ENCODE measurements around the gene FAAP100.
"Not testable (repeated sequence)": the region's sequence is repeated elsewhere in the genome, so short reads cannot be mapped to it uniquely, and the experiment has no call there.

FAAP100 gene

DNA sequence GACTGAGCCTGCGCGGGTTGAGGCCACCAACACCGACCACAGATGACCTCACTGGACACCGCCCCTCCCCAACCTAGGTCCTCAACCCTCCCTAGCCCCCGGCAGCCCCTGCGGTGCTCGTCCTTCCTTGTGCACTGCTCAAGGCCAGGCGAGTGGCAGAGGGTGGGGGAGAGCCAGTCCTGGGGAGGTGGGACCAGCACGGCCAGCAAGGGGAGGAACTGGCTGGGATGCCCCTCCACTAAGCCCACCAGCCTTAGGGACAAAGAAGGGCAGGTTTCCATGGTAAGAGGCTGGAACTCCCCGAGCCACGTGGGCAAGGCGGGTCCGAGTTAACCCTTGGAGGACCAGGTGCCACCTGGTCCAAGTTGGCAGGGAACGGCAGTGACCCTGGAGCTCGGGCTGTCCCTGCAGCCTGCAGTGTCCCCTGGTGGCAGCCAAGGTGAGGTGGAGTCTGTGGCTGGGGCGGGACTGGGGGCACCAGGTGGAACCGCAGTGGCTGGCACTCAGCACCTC is 14.8 kb downstream of the FAAP100 start:
- DNase-seq = no peak

DNA sequence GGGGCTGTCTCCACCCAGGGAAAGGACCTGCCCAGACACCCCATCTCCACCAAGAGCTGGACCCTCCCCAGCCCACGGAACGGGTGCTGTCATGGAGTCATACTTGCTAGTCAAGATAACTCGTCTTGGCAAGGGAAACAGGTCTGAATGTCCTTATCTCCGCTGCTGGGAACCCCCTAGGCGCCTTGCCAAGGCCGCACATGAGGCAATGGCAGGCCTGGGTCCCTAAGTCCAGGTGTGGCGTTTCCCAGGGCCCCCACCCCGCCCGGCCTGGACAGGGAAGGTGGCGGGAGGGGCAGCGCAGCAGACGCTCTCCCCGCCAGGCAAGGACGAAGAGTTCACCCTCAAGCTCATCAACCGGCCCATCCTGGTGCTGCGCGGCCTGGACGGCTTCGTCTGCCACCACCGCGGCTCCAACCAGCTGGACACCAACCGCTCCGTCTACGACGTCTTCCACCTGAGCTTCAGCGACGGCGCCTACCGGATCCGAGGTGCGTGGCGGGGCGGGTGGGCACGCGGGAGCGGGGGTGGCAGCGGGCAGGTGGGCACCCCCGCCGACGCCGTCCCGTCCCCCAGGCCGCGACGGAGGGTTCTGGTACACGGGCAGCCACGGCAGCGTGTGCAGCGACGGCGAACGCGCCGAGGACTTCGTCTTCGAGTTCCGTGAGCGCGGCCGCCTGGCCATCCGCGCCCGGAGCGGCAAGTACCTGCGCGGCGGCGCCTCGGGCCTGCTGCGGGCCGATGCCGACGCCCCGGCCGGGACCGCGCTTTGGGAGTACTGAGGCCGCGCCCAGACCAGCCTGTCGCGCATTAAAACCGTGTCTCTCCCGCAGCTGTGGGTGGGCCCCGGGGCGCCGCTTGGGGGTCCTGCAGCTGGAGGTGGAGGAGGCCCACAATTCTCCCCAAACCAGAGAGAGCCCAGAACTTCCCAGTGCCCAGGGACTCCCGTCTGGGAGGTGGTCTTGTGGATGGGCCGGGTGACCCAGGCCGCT is 15.6 kb downstream of the FAAP100 start:
- DNase-seq = no peak

DNA sequence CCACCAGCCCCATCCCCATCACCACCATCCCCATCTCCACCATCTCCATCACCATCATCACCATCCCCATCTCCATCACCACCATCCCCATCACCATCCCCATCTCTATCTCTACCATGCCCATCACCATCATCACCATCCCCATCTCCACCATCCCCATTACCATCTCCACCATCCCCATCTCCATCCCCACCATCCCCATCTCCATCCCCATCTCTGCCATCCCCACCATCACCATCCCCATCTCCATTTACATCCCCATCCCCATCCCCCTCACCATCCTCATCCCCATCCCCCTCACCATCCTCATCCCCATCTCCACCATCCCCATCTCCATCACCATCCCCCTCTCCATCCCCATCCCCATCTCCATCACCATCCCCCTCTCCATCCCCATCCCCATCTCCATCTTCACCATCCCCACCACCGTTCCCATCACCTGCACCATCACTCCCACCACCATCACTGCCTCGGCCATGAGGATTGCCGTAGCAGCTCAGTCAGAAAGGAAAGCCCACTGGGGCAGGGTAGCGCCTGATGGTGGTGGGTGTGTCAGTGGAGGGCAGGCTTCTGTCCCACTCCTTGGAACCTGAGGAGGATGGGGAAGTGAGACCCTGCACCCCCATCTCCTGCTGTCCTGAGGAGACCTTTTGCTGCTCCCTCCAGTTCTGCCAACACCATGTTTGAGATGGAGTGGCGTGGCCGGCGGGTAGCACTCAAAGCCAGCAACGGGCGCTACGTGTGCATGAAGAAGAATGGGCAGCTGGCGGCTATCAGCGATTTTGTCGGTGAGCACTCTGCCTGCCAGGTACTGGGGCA is 16.5 kb downstream of the FAAP100 start:
- DNase-seq = no peak

DNA sequence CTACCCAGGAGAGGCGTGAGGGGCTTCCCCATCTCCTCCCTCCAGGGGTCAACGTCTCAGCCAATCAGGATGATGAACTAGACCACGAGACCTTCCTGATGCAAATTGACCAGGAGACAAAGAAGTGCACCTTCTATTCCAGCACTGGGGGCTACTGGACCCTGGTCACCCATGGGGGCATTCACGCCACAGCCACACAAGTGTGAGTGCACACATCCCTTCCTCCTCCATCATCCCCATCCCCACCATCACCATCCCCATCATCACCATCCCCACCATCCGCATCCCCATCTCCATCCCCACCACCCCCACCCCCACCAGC is 17.2 kb downstream of the FAAP100 start:
- DNase-seq = no peak

DNA sequence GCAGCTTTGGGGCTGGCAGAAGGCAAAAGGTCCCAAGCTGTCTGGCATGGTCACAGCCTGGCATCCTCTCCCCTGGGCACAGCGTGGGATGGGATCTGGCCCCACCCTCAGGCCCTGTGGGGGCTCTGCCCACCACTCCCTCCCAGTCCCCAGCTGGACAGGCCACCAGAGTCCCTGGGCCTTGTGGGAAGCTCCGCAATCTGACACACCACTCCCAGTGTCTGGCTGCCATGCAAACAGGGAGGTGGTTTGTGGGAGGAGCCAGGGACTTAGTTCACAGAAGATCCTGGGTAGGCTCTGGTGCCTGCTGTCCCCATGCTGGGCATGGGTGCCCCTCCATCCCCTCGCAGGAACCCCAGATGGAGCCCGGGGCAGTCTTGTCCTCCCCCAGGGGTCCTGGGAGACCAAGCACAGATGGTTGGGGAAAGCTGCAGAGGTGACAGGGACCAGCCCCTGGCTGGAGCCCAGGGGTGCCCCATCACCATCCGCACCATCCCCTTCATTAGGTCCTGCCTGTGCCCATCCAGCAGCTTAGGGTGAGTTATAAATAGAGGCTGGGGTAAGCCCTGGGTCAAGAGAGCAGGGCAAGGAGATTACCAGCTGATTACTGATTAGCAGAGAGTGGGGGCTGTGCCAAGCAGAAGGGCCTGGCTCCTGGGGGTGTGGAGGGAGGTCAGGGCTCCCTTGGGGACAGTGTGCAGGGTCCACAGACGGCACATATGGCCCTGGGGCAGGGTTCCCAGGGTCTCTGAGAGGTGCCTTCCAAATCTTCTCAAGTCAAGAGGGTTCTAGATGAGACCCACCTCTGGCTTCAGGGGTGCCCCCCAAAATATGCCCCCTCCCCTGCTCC is 17.8 kb downstream of the FAAP100 start:
- DNase-seq = no peak

DNA sequence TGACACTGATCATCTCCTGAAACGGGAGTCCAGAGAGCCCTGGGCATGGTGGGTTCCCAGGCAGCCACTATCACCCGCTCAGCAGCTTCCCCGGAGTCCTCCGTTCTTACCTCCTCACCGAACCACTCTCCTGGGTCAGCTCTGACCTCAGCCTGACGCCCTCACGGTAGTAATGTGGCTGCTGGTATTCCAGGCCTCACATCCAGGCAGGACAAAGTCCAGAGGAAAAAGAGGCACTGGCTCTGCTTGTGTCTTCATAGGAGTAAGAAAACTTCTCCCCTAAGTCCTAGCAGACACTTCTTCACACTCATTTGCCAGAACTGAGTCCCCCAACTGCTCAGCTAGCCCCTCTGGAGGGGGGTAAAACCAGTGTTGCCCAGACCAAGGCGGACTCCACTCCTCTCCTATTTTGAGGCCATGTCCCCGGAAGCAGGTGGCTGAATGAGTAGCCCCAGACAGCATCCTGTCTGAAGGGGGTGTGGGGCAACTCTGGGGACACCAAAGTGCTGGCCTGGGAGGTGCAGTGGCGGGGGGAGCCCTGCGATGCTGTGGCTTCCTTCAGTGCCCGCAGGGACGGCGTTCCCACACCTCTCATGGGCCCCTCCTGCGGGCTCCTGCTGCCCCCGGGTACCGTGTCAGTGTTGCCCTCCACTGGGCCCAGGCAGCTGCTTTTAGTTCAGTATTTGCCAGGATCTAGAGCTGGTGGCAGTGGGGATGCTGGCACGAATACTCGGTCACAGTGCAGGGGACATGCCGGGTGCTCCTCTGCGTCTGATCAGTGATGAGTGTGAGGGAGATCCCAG is 18.6 kb downstream of the FAAP100 start:
- no peak for DNase-seq

DNA sequence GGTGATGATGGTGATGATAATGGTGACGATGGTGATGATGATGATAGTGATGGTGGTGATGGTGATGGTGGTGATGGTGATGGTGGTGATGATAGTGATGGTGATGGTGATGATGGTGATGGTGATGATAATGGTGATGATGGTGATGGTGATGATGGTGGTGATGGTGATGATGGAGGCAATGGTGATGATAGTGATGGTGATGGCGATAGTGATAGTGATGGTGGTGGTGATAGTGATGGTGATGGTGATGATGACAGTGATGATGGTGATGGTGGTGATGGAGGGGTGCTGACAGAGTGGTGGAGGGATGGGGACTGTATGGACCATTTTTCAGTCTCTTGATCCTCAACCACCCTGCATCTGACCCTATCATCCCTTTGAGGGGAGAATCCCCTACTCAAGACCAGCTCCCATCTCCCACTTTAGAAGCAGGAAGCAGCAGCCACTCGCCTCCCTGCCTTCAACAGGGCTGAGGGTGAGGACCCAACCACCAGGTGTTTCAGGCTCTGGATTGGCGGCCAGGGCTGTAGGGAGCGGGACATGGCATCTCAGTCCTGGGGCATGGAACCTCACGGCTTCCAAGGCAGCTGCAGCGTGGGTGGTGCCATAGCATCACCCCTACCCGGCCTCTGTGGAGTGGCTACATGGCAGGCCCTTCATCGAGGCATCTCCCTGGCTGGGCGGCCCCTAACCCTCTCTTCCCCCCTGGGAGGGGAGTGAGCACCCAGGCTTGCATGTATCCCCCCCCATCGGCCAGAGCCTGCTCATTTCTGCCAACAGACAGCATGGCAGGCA is 19.5 kb downstream of the FAAP100 start:
- DNase-seq = no peak

DNA sequence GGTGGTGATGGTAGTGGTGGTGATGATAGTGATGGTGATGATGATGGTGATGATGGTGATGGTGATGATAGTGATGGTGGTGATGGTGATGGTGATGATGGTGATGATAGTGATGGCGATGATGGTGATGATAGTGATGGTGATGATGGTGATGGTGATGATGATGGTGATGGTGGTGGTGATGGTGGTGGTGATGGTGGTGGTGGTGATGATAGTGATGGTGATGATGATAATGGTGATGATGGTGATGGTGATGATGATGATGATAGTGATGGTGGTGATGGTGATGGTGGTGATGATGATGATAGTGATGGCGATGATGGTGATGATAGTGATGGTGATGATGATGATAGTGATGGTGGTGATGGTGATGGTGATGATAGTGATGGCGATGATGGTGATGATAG is 20.2 kb downstream of the FAAP100 start:
- DNase-seq = not testable (repeated sequence)

DNA sequence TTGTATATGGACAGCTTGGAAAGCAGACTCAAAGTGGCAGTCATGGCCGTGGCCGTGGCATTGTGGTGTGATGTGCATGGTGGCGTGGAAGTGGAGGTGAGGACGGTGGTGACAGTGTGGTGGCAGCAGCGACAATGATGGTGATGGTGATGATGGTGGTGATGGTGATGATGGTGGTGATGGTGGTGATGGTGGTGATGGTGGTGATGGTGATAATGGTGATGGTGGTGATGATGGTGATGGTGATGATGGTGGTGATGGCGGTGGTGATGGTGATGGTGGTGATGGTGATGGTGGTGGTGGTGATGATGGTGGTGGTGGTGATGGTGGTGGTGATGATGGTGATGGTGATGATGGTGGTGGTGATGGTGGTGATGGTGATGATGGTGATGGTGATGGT is 21.1 kb downstream of the FAAP100 start:
- DNase-seq = not testable (repeated sequence)

DNA sequence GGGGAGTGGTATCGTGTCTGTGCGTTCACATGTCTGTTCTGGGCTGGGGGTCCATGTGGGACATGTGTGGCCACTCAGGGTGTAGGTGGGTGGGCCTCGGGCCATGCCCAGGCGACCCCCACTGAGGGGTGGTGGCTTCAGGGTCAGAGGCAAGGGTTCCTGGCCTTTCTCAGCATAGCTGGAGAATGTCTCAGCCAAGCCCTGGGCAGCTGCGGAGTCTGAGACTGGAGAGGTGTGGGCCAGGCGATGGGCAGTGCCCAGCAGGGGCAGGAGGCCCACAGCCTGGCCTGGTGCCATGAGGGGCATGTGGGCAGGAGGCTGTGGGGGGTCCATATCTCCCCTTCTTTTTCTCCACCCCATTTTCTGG is 22.7 kb downstream of the FAAP100 start:
- DNase-seq = no peak

DNA sequence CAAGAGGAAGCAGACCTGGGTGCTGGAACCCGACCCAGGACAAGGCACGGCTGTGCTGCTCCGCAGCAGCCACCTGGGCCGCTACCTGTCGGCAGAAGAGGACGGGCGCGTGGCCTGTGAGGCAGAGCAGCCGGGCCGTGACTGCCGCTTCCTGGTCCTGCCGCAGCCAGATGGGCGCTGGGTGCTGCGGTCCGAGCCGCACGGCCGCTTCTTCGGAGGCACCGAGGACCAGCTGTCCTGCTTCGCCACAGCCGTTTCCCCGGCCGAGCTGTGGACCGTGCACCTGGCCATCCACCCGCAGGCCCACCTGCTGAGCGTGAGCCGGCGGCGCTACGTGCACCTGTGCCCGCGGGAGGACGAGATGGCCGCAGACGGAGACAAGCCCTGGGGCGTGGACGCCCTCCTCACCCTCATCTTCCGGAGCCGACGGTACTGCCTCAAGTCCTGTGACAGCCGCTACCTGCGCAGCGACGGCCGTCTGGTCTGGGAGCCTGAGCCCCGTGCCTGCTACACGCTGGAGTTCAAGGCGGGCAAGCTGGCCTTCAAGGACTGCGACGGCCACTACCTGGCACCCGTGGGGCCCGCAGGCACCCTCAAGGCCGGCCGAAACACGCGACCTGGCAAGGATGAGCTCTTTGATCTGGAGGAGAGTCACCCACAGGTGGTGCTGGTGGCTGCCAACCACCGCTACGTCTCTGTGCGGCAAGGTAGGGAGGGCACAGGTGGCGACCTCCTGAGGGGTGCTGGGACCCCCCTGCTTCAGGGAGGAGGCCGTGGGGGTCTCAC is 23.3 kb downstream of the FAAP100 start:
- no peak for DNase-seq

DNA sequence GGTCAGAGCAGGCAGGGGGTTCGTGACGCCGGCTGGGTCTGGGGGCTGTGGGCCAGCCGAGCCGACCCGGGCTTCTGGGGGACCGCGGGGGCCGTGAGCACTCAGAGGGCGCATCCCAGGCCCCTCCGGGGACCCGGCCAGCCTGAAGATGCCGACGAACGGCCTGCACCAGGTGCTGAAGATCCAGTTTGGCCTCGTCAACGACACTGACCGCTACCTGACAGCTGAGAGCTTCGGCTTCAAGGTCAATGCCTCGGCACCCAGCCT is 23.8 kb downstream of the FAAP100 start:
- DNase-seq = no peak

DNA sequence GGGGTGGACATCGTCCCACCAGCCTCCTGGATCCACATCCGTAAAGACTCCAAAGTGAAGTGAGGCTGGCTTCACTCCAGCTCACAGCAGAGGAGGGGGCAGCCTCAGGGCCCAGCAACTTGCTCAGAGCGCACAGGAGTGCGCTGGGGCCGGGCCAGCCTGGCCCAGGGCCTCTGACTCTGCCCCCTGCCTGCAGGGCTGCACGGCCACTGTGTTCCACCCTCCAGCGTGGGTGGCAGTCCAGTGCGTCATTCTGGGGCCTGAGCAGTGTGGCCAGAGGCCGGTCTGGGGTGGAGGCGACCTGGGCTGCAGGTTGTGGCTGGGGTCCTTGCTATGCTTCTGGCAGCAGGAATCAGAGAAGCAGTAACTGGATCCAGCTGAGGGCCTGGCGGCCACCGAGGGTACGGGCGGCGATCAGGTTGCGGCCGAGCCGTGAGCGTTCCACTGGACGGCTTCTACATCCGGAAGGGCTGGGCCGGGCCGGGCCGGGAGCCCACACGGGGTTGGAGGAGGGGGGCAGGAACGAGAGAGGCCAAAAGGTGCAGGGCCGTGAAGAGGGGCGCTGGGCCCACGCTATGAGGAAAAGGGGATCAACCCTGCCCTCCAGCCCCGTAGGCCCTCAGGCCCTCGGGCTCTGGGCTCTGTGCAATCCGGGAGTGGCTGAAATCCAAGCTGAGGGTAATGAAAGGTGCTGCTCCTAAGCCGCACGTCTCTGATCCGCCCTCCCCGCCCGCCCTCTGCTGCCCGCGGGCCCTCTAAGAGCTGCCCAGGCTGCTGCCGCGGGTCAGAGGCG is 24.4 kb downstream of the FAAP100 start, which contains the start of gene FSCN2:
FSCN2 (plus strand) TSS at position 787 of the 793 bp plus-strand sequence. CDS start 155 bp downstream, outside the sequence.
- peak; percentile 57 for DNase-seq

DNA sequence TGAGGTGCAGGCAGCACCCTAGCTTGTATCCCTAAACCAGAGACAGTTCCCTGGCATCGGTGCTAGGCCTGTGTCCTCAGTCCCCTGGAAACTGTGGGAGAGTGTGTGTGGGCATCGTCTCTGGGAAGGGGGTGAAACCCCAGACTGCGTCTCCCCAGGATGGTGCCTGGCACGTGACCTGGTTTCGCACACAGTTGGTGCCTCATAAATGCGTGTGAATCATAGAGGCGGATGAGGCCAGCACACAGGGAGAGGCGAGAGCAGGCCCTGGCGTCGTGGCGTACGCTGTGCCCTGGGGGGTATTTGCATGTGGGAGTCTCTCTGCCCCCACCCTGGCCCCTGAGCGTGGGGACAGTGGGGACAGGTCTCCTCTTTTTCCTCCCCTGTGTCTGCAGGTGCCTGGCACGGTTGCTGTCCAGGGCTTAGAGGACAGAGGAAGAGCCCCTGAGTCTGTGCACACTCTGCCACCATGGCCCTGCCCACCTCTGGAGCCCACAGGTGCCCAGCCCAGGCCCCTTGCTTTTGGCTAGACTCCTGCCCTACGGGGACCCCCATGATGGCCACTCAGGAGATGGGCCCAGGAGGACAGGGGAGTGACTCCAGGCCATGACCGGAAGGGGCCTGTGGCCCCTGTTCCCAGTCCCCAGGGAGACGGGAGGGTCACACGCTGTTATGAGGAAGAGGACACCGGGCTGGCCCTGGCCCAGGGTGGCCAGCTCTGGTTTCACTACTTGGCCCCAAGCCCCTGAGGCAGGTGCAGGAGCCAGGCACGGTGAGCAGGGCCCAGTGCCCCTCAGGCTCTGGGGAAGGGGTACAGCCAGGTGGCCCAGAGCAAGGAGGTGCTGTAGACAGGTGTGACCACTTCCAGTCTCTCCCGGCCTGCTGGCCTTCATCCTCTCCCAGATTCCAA is 25.2 kb downstream of the FAAP100 start:
- no peak for DNase-seq

DNA sequence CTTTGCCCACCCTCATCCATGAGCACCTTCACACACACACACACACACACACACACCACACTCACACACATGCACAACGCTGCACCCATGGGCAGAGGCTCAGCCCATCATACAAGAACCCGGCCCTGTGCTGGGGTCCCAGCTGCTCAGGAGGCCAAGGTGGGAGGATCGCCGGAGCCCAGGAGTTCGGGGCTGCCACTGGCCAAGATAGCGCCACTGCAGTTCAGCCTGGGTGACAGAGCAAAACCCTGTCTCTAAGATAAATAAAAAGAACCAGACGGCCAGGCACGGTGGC is 27.3 kb downstream of the FAAP100 start:
- DNase-seq = no peak

DNA sequence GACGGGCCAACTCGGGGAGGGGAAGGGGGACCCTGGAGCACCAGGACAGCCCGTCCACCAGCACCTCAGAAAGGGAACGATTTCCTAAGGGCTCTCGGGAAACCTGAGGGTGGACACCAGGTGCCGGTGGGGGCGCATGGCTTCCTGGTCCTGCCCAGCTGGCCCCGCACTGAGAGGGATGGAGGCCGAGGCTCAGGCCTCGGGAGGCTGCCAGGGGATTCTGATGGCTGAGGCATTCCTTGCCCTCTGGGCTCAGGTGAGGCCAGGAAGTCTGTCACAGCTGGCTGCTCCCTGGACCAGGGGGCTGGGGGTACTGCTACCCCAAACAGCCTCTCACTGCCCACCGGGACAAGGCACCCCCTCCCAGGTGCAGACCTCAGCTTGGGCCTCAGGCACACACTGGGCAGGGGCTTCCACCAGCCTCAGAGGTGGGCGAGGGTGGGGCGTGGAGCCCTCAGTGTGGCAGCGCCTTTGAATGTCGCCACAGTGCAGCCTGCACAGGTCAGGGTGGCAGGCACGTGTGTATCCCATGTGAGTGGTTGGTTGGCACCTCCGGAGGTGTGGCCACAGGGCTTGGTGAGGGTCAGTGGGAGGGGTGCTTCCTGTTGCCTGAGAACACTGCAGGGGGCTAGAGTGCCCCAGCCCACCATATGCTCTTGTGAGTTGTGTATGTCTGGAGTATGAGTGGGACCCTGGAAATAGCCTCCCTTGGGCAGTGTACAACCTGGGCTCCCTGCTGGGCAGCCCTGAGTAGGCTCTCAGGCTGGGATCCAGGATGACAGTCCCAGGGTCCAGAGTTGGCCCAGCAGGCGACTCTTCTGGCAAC is 27.9 kb downstream of the FAAP100 start:
- no peak for DNase-seq

DNA sequence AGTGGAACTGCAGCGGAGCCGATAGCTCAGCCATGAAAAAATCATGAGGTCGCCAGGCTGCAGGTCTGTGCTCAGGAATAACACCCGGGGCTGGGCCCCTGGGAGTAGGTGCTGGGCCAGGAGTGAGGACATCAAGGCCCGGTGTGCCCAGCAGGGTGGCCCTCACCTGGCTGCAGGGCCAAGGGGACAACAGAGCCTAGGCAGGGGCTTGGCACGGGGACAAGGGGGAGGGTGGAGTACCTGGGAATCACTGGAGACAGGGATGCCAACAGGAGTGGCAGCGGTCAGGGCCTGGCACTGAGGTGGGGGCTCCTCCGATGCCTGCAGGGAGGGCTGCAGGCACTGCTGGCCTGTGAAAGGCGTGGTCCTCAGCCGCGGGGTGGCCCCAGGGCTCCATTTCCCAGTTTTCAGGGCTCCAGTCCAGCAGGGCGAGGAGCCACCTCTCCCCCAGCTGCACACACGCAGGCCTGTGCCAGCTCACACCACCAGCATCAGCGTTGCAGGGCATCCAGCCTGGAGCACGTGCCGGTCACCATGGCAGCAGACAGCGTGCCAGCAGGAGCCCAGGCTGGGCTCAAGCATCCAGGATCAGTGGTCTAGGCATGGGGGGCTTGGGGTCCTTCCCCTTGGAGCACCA is 28.6 kb downstream of the FAAP100 start:
- no peak for DNase-seq
